HCT116 (cell line): ENCODE measurements around the gene BBS4. TPM values are rescaled to one million over a fixed set of nuclear protein-coding genes. Genes with fewer than 3 reads are reported as not detected.
A peak's percentile ranks its signal among the peaks of the same experiment; 100 is the strongest.

ENCODE experiments used
- ATAC-seq: fragments of 200-7000 bp; cut with Tn5 transposase; 2 replicates; pipeline ENCODE4 v1.9.1; 2020; ENCODE audit warnings: mild to moderate bottlenecking, moderate library complexity
- BruUV-seq: library from RNA; stranded (reverse); fragments of 400-500 nt; replicated peaks from 2 replicates; lab custom pipeline; 2021; lab: Mats Ljungman, UMichigan
- CTCF ChIA-PET: fragments of 300-600 bp; sonication (Branson Sonifier 250); formaldehyde crosslinking; loops from one replicate; lab custom pipeline; 2021; ENCODE audit warnings: antibody characterized with exemption; lab: Charles Lee
- POLR2A ChIA-PET: fragments of 300-600, 350-600 bp; sonication (Branson Sonifier 250); formaldehyde crosslinking; loops from one replicate; lab custom pipeline; 2021; ENCODE audit warnings: antibody characterized with exemption; lab: Charles Lee
- RAD21 ChIA-PET, 2 experiments: fragments of 300-600 bp; sonication (Branson Sonifier 250); formaldehyde crosslinking; loops; one replicate each; lab custom pipeline; 2023; ENCODE audit warnings: low total read pairs in 2 of 2; ENCODE audit not compliant: uncharacterized antibody in 2 of 2, unreplicated experiment in 2 of 2, low non-redundant PET in 1 of 2; lab: Charles Lee
- DNase-seq: peaks from one replicate; pipeline ENCODE4 v3.0.0-alpha.2; 2010; ENCODE audit warnings: low read depth, low spot score
- H2AFZ ChIP-seq: fragments of 200-600 bp; shearing (Covaris generic), sonication (generic); 2 replicates; pipeline ENCODE4 v1.6.1; 2017; ENCODE audit warnings: low read depth, mixed run types, mixed read lengths, antibody characterized with exemption, low read length; ENCODE audit not compliant: poor library complexity, severe bottlenecking
- H3K27ac ChIP-seq: 2 replicates; pipeline ENCODE4 v1.5.1; 2012; ENCODE audit warnings: low read depth, low read length
- H3K27me3 ChIP-seq: fragments of 200-600 bp; sonication (generic); 2 replicates; pipeline ENCODE4 v1.6.1; 2016; ENCODE audit warnings: mixed run types, low read length, mixed read lengths; ENCODE audit not compliant: insufficient read depth
- H3K36me3 ChIP-seq, 2 experiments: fragments of 200-500 bp in 1 of 2; fragments of 200-600 bp in 1 of 2; sonication (Bioruptor generic) in 1 of 2; sonication (generic) in 1 of 2; 2 replicates each; pipeline versions ENCODE4 v1.5.1 to v1.6.1; 2014 to 2016; ENCODE audit warnings: low read length in 2 of 2, inconsistent platforms in 1 of 2, mixed read lengths in 1 of 2, mixed run types in 1 of 2; ENCODE audit not compliant: insufficient read depth in 2 of 2, control insufficient read depth in 1 of 2
- H3K4me1 ChIP-seq, 2 experiments: fragments of 200-600 bp in 1 of 2; sonication (generic) in 1 of 2; 2 replicates each; pipeline versions ENCODE4 v1.5.1 to v1.6.1; 2012 to 2017; ENCODE audit warnings: low read length in 2 of 2, inconsistent platforms in 1 of 2, mild to moderate bottlenecking in 1 of 2, mixed read lengths in 1 of 2, mixed run types in 1 of 2, moderate library complexity in 1 of 2; ENCODE audit not compliant: insufficient read depth in 2 of 2, control insufficient read depth in 1 of 2
- H3K4me2 ChIP-seq: fragments of 200-600 bp; sonication (generic); 2 replicates; pipeline ENCODE4 v1.6.1; 2017; ENCODE audit warnings: mixed run types, low read length, mixed read lengths
- H3K4me3 ChIP-seq, 2 experiments: fragments of 200-600 bp in 1 of 2; sonication (generic) in 1 of 2; replicated peaks in 1 of 2; 2 replicates each; pipeline ENCODE4 v1.5.1; 2011 to 2016; ENCODE audit warnings: low read length in 2 of 2, control low read depth in 1 of 2, low read depth in 1 of 2, mild to moderate bottlenecking in 1 of 2, mixed read lengths in 1 of 2, mixed run types in 1 of 2
- H3K79me2 ChIP-seq: fragments of 200-600 bp; sonication (generic); 2 replicates; pipeline ENCODE4 v1.6.1; 2017; ENCODE audit warnings: mild to moderate bottlenecking, mixed run types, low read length, moderate library complexity, mixed read lengths; ENCODE audit not compliant: insufficient read depth
- H3K9ac ChIP-seq: fragments of 200-600 bp; sonication (generic); 2 replicates; pipeline ENCODE4 v1.6.1; 2016; ENCODE audit warnings: low read length, mixed read lengths
- H3K9me2 ChIP-seq: fragments of 200-600 bp; sonication (generic), shearing (Covaris generic); 2 replicates; pipeline ENCODE4 v1.6.1; 2017; ENCODE audit warnings: mixed run types, mild to moderate bottlenecking, moderate library complexity; ENCODE audit not compliant: insufficient read depth
- H3K9me3 ChIP-seq, 2 experiments: fragments of 200-500 bp in 1 of 2; fragments of 200-600 bp in 1 of 2; sonication (Bioruptor generic) in 1 of 2; sonication (generic) in 1 of 2; 2 replicates each; pipeline ENCODE4 v1.6.1; 2014 to 2017; ENCODE audit warnings: low read length in 2 of 2, mixed read lengths in 2 of 2, inconsistent platforms in 1 of 2, low read depth in 1 of 2, mild to moderate bottlenecking in 1 of 2, mixed run types in 1 of 2, moderate library complexity in 1 of 2; ENCODE audit not compliant: control insufficient read depth in 1 of 2, insufficient read depth in 1 of 2
- H4K20me1 ChIP-seq: fragments of 200-600 bp; sonication (generic), shearing (Covaris generic); 2 replicates; pipeline ENCODE4 v1.6.1; 2017; ENCODE audit warnings: mixed run types, mild to moderate bottlenecking, moderate library complexity; ENCODE audit not compliant: insufficient read depth
- EGR1 ChIP-seq: IDR thresholded peaks from 2 replicates; pipeline ENCODE4 v1.6.1; 2012; ENCODE audit warnings: low read depth
- FOSL1 ChIP-seq: IDR thresholded peaks from 2 replicates; pipeline ENCODE4 v1.6.1; 2012; ENCODE audit warnings: low read depth
- JUND ChIP-seq: IDR thresholded peaks from 2 replicates; pipeline ENCODE4 v1.6.1; 2012
- SIN3A ChIP-seq: IDR thresholded peaks from 2 replicates; pipeline ENCODE4 v1.6.1; 2012; ENCODE audit warnings: low read depth
- YY1 ChIP-seq: IDR thresholded peaks from 2 replicates; pipeline ENCODE4 v1.6.1; 2011; ENCODE audit warnings: low read length, low read depth, moderate library complexity, mild to moderate bottlenecking; ENCODE audit not compliant: insufficient replicate concordance; ENCODE audit errors: extremely low read depth
- ZBTB33 ChIP-seq: IDR thresholded peaks from 2 replicates; pipeline ENCODE4 v1.6.1; 2011; ENCODE audit warnings: mild to moderate bottlenecking, low read length, moderate library complexity; ENCODE audit not compliant: insufficient replicate concordance; ENCODE audit errors: extremely low read depth
- ZFX ChIP-seq: fragments of 450-650 bp; IDR thresholded peaks from 2 replicates; pipeline ENCODE4 v1.6.1; 2017
- intact Hi-C: fragments of 100-400 bp; cut with micrococcal nuclease; formaldehyde crosslinking; loops from 2 replicates; pipeline ENCODE4 v1.10.0; 2022
- total RNA-seq: library from RNA; stranded (reverse); gene quantifications from one replicate; pipeline ENCODE4 v1.2.1, GENCODE V29; 2021; ENCODE audit not compliant: unreplicated experiment
- TF ChIP-seq, protein P1 (sequence below), 3 experiments: fragments of 200-600 bp in 1 of 3; sonication (generic) in 1 of 3; IDR thresholded peaks in 2 of 3; conservative IDR thresholded peaks in 1 of 3; 2 replicates each; pipeline ENCODE4 v1.5.1; 2012 to 2017; ENCODE audit warnings: low read depth in 2 of 3, low read length in 2 of 3, antibody characterized with exemption in 1 of 3, borderline replicate concordance in 1 of 3, control low read depth in 1 of 3, mild to moderate bottlenecking in 1 of 3, mixed read lengths in 1 of 3, mixed run types in 1 of 3, moderate library complexity in 1 of 3; ENCODE audit not compliant: insufficient read depth in 1 of 3

The BBS4 gene
- total RNA-seq, 1 experiment from 2014 or later = 10.0 TPM

GRCh38 chr15:72770673-72771328, 84.8 kb downstream of the BBS4 start:
- POLR2A ChIA-PET = no interaction called here
- no peaks in the 10 kb centered on the region for H4K20me1 ChIP-seq
- TF ChIP-seq ZBTB33 = no peak
- TF ChIP-seq, protein P1, sequence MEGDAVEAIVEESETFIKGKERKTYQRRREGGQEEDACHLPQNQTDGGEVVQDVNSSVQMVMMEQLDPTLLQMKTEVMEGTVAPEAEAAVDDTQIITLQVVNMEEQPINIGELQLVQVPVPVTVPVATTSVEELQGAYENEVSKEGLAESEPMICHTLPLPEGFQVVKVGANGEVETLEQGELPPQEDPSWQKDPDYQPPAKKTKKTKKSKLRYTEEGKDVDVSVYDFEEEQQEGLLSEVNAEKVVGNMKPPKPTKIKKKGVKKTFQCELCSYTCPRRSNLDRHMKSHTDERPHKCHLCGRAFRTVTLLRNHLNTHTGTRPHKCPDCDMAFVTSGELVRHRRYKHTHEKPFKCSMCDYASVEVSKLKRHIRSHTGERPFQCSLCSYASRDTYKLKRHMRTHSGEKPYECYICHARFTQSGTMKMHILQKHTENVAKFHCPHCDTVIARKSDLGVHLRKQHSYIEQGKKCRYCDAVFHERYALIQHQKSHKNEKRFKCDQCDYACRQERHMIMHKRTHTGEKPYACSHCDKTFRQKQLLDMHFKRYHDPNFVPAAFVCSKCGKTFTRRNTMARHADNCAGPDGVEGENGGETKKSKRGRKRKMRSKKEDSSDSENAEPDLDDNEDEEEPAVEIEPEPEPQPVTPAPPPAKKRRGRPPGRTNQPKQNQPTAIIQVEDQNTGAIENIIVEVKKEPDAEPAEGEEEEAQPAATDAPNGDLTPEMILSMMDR (IDR thresholded peaks at IDR 0.05 in 2 of 3, conservative IDR thresholded peaks at IDR 0.05 in 1 of 3; ENCODE audit: borderline replicate concordance in 1 of 3, insufficient read depth in 1 of 3, low read depth in 2 of 3, low read length in 2 of 3) = peak in 2 of 3 experiments; percentile 31 to 44; a peak in 4 of 6 replicates
- TF ChIP-seq EGR1 = no peak
- TF ChIP-seq FOSL1 = no peak
- no peak for TF ChIP-seq YY1
- no peak for TF ChIP-seq JUND
- TF ChIP-seq ZFX = no peak
- TF ChIP-seq SIN3A = no peak
- peaks cover 0 to 18% of the 10 kb centered on the region in 2 experiments; a peak in 2 of 4 replicates for H3K9me3 ChIP-seq
- no peak overlapping the region for H2AFZ ChIP-seq
- no peak overlapping the region for H3K27ac ChIP-seq
- ATAC-seq (peak; percentile 53), DNase-seq (no peak)
- no TSS peak for BruUV-seq
- H3K36me3 ChIP-seq = peaks cover 27 to 53% of the 10 kb centered on the region in 2 experiments; a peak in 3 of 4 replicates
- H3K4me1 ChIP-seq = no peaks in the 10 kb centered on the region
- no peaks in the 10 kb centered on the region for H3K27me3 ChIP-seq
- H3K4me3 ChIP-seq = no peak overlapping the region
- RAD21 ChIA-PET = no interaction called here
- no peak overlapping the region for H3K4me2 ChIP-seq
- H3K79me2 ChIP-seq = peaks cover 62% of the 10 kb centered on the region
- no peaks in the 10 kb centered on the region for H3K9me2 ChIP-seq
- CTCF ChIA-PET = no interaction called here
- no peak overlapping the region for H3K9ac ChIP-seq
- intact Hi-C loops = no loop called here
